IMR-90 (cell line): ENCODE results near the gene COL20A1. TPM values are rescaled to one million over a fixed set of nuclear protein-coding genes. Genes with fewer than 3 reads are reported as not detected.

Experiments
- ATAC-seq: fragments of 200-7000 bp; cut with Tn5 transposase; 2 replicates; pipeline ENCODE4 v1.9.1; 2020; ENCODE audit warnings: low read depth, mild to moderate bottlenecking, moderate library complexity
- BruUV-seq: library from RNA; stranded (reverse); fragments of 400-500 nt; replicated peaks from 2 replicates; lab custom pipeline; 2021; lab: Mats Ljungman, UMichigan
- CTCF ChIA-PET: fragments of 300-600 bp; formaldehyde crosslinking; extraction: SDS; loops from one replicate; lab custom pipeline; 2021; ENCODE audit warnings: antibody characterized with exemption; lab: Yijun Ruan, JAX
- POLR2A ChIA-PET: fragments of 300-600 bp; sonication (Branson Sonifier 250); formaldehyde crosslinking; loops from one replicate; lab custom pipeline; 2022; ENCODE audit warnings: antibody characterized with exemption; ENCODE audit not compliant: unreplicated experiment; lab: Charles Lee
- DNase-seq: peaks from one replicate; pipeline ENCODE4 v3.0.0; 2013
- H2AFZ ChIP-seq: replicated peaks from 2 replicates; pipeline ENCODE3; 2013; ENCODE audit warnings: low read length, mild to moderate bottlenecking; ENCODE audit not compliant: poor library complexity
- H2AK5ac ChIP-seq: 2 replicates; pipeline ENCODE4 v1.6.1; 2013; ENCODE audit warnings: low read depth, low read length, inconsistent platforms
- H2AK9ac ChIP-seq: replicated peaks from 2 replicates; pipeline ENCODE3; 2013; ENCODE audit warnings: mild to moderate bottlenecking, low read depth, low read length, moderate library complexity; ENCODE audit not compliant: poor library complexity
- H2BK120ac ChIP-seq: 2 replicates; pipeline ENCODE4 v1.6.1; 2013; ENCODE audit warnings: low read depth, low read length, inconsistent platforms
- H2BK15ac ChIP-seq: 3 replicates; pipeline ENCODE4 v1.6.1; 2013; ENCODE audit warnings: low read depth, low read length, inconsistent platforms
- H2BK20ac ChIP-seq: 2 replicates; pipeline ENCODE4 v1.6.1; 2013; ENCODE audit warnings: low read depth, mild to moderate bottlenecking, inconsistent platforms, low read length, moderate library complexity
- H2BK5ac ChIP-seq: 2 replicates; pipeline ENCODE4 v1.6.1; 2013; ENCODE audit warnings: mild to moderate bottlenecking, low read depth, low read length, inconsistent platforms; ENCODE audit not compliant: poor library complexity, severe bottlenecking
- H3K14ac ChIP-seq: replicated peaks from 2 replicates; pipeline ENCODE4 v1.6.1; 2013; ENCODE audit warnings: low read depth, low read length, inconsistent platforms
- H3K18ac ChIP-seq: 2 replicates; pipeline ENCODE4 v1.6.1; 2013; ENCODE audit warnings: low read depth, low read length, control low read depth
- H3K23ac ChIP-seq: 2 replicates; pipeline ENCODE4 v1.6.1; 2013; ENCODE audit warnings: low read depth, low read length, inconsistent platforms
- H3K27ac ChIP-seq: 2 replicates; pipeline ENCODE4 v1.5.1; 2013; ENCODE audit warnings: mild to moderate bottlenecking, control low read depth, low read length; ENCODE audit not compliant: insufficient read depth
- H3K27me3 ChIP-seq: 2 replicates; pipeline ENCODE4 v1.6.1; 2013; ENCODE audit warnings: low read length; ENCODE audit not compliant: control insufficient read depth, insufficient read depth
- H3K36me3 ChIP-seq: 2 replicates; pipeline ENCODE4 v1.6.1; 2013; ENCODE audit warnings: low read length, mixed read lengths; ENCODE audit not compliant: control insufficient read depth, insufficient read depth
- H3K4ac ChIP-seq: 2 replicates; pipeline ENCODE4 v1.6.1; 2013; ENCODE audit warnings: low read depth, low read length, inconsistent platforms
- H3K4me1 ChIP-seq: 2 replicates; pipeline ENCODE4 v1.6.1; 2013; ENCODE audit warnings: low read length, mixed read lengths; ENCODE audit not compliant: control insufficient read depth, insufficient read depth
- H3K4me2 ChIP-seq: 2 replicates; pipeline ENCODE4 v1.6.1; 2013; ENCODE audit warnings: low read depth, mild to moderate bottlenecking, control low read depth, low read length, moderate library complexity
- H3K4me3 ChIP-seq: 2 replicates; pipeline ENCODE4 v1.5.1; 2013; ENCODE audit warnings: low read depth, mild to moderate bottlenecking, control low read depth, low read length, moderate library complexity; ENCODE audit not compliant: insufficient read depth
- H3K56ac ChIP-seq: 2 replicates; pipeline ENCODE4 v1.6.1; 2013; ENCODE audit warnings: low read length, inconsistent platforms; ENCODE audit not compliant: insufficient read depth; ENCODE audit errors: extremely low read depth
- H3K79me1 ChIP-seq, 2 experiments: 2 replicates each; pipeline ENCODE4 v1.6.1; 2013; ENCODE audit warnings: low read length in 2 of 2, inconsistent platforms in 1 of 2, low read depth in 1 of 2
- H3K9ac ChIP-seq: 2 replicates; pipeline ENCODE4 v1.6.1; 2013; ENCODE audit warnings: low read depth, low read length, control low read depth
- H3K9me1 ChIP-seq: 2 replicates; pipeline ENCODE4 v1.6.1; 2013; ENCODE audit warnings: low read length, inconsistent platforms; ENCODE audit not compliant: insufficient read depth
- H3K9me3 ChIP-seq: 2 replicates; pipeline ENCODE4 v1.6.1; 2013; ENCODE audit warnings: low read length; ENCODE audit not compliant: control insufficient read depth, insufficient read depth
- H4K20me1 ChIP-seq: 2 replicates; pipeline ENCODE4 v1.6.1; 2013; ENCODE audit warnings: low read length, inconsistent platforms; ENCODE audit not compliant: insufficient read depth
- H4K5ac ChIP-seq: 2 replicates; pipeline ENCODE4 v1.6.1; 2013; ENCODE audit warnings: mild to moderate bottlenecking, low read depth, low read length, control low read depth
- H4K8ac ChIP-seq, 2 experiments: 2 replicates each; pipeline ENCODE4 v1.6.1; 2013; ENCODE audit warnings: low read depth in 2 of 2, low read length in 2 of 2, control low read depth in 1 of 2, inconsistent platforms in 1 of 2
- H4K91ac ChIP-seq: 2 replicates; pipeline ENCODE4 v1.6.1; 2013; ENCODE audit warnings: low read depth, low read length, inconsistent platforms; ENCODE audit not compliant: insufficient read depth
- BHLHE40 ChIP-seq: fragments of 150-350 bp; IDR thresholded peaks from 2 replicates; pipeline ENCODE4 v1.6.1; 2016; ENCODE audit warnings: mild to moderate bottlenecking, low read depth, low read length
- NFE2L2 ChIP-seq: fragments of 150-350 bp; IDR thresholded peaks from 2 replicates; pipeline ENCODE4 v1.6.1; 2016; ENCODE audit warnings: low read depth, mild to moderate bottlenecking, low read length
- RAD21 ChIP-seq: IDR thresholded peaks from 2 replicates; pipeline ENCODE4 v1.6.1; 2012; ENCODE audit warnings: low read length, improper control_type of control experiment
- WGBS, 2 experiments: methylation state at CpG; one replicate each; pipeline versions ENCODE4 v1.1.5 to v1.1.7; 2013; ENCODE audit warnings: missing lambda C conversion rate in 2 of 2; ENCODE audit not compliant: insufficient read length in 1 of 2; ENCODE audit errors: extremely low coverage in 2 of 2; 5-methylcytosine and 5-hydroxymethylcytosine counted together
- dilution Hi-C: fragments of 300-500 bp; cut with HindIII; formaldehyde crosslinking; loops from one replicate; pipeline ENCODE4 v1.14.3; 2018; ENCODE audit warnings: low sequenced_read_pairs; ENCODE audit not compliant: unreplicated experiment
- in situ Hi-C: fragments of 300-500 bp; cut with MboI; formaldehyde crosslinking; loops from 3 replicates; pipeline ENCODE4 v1.14.3; 2019; ENCODE audit warnings: low sequenced_read_pairs, inconsistent platforms, mixed read lengths
- intact Hi-C: fragments of 100-400 bp; cut with micrococcal nuclease; formaldehyde crosslinking; loops from 2 replicates; pipeline ENCODE4 v1.10.0; 2022
- polyA plus RNA-seq, 3 experiments: library from polyadenylated mRNA; depleted of rRNA; stranded (reverse); fragments of >200 nt; gene quantifications; 2 replicates each; pipeline ENCODE4 v1.2.3, GENCODE V29; 2012; ENCODE audit warnings: low replicate concordance in 1 of 3
- total RNA-seq: library from RNA; depleted of rRNA; stranded (reverse); fragments of >200 nt; gene quantifications from 2 replicates; pipeline ENCODE4 v1.2.3, GENCODE V29; 2012

COL20A1 gene
- total and polyA plus RNA-seq, 2 of the 4 experiments (the other 2 are of a cell fraction) = not detected

- H4K5ac ChIP-seq = no peak overlapping the region
- no peak overlapping the region for H3K56ac ChIP-seq
- H2AK5ac ChIP-seq = no peak overlapping the region
- peaks cover 29% of the 10 kb centered on the region for H3K27me3 ChIP-seq
- no peak overlapping the region for H3K4me2 ChIP-seq
- dilution Hi-C loops (no loop called here), in situ Hi-C loops (no loop called here), intact Hi-C loops (no loop called here)
- no peak overlapping the region for H3K27ac ChIP-seq
- ATAC-seq (no peak), DNase-seq (no peak)
- H3K79me1 ChIP-seq = no peaks in the 10 kb centered on the region
- TF ChIP-seq NFE2L2 (no peak), BHLHE40 (no peak), RAD21 (no peak)
- H3K9me1 ChIP-seq = no peaks in the 10 kb centered on the region
- WGBS, 2 experiments = no CpG with 5 or more reads among the region's 1 CpG
- no peak overlapping the region for H4K91ac ChIP-seq
- H3K4me1 ChIP-seq = no peaks in the 10 kb centered on the region
- H3K9me3 ChIP-seq = peaks cover 2% of the 10 kb centered on the region; the same call in 1 of the 2 replicates
- H2BK120ac ChIP-seq = no peak overlapping the region
- H2AK9ac ChIP-seq = no peak overlapping the region
- no peak overlapping the region for H3K14ac ChIP-seq
- H2AFZ ChIP-seq = no peak overlapping the region
- no peaks in the 10 kb centered on the region; the same call in 1 of the 2 replicates for H4K20me1 ChIP-seq
- H3K4ac ChIP-seq = no peak overlapping the region
- no peak overlapping the region for H2BK15ac ChIP-seq
- BruUV-seq = no TSS peak
- H3K18ac ChIP-seq = no peak overlapping the region
- no peak overlapping the region for H2BK5ac ChIP-seq
- H4K8ac ChIP-seq = no peak overlapping the region
- ChIA-PET CTCF (no interaction called here), POLR2A (no interaction called here)
- no peak overlapping the region for H3K23ac ChIP-seq
- H3K9ac ChIP-seq = no peak overlapping the region
- no peak overlapping the region for H3K4me3 ChIP-seq
- no peak overlapping the region for H2BK20ac ChIP-seq
- no peaks in the 10 kb centered on the region for H3K36me3 ChIP-seq
These were observed 8.7 kb downstream of the COL20A1 start for GRCh38 chr20:63301671-63302070.
